PFSK-1 (cell line): ENCODE data around the gene AP1S1.

Experiments
- FOXP2 ChIP-seq: optimal IDR thresholded peaks from 2 replicates; pipeline ENCODE3; 2011; ENCODE audit warnings: borderline replicate concordance, control low read depth, inconsistent platforms; ENCODE audit not compliant: insufficient read depth; ENCODE audit errors: extremely low read length, extremely low read depth
- POLR2AphosphoS5 ChIP-seq: IDR thresholded peaks from 2 replicates; pipeline ENCODE4 v1.6.1; 2012; ENCODE audit warnings: low read depth, mild to moderate bottlenecking, control low read depth, low read length, moderate library complexity
- REST ChIP-seq, 2 experiments: IDR thresholded peaks; 2 replicates each; pipeline versions ENCODE4 v1.6.1 to v1.8.0; 2011 to 2012; ENCODE audit warnings: low read depth in 2 of 2, low read length in 2 of 2, control low read depth in 1 of 2, inconsistent platforms in 1 of 2, mild to moderate bottlenecking in 1 of 2, moderate library complexity in 1 of 2; ENCODE audit not compliant: insufficient read depth in 1 of 2
- SIN3A ChIP-seq: IDR thresholded peaks from 2 replicates; pipeline ENCODE4 v1.6.1; 2012; ENCODE audit warnings: mild to moderate bottlenecking, low read length, moderate library complexity, borderline replicate concordance; ENCODE audit not compliant: insufficient read depth
- TAF1 ChIP-seq: IDR thresholded peaks from 2 replicates; pipeline ENCODE4 v1.6.1; 2012; ENCODE audit warnings: low read length, control low read depth, borderline replicate concordance; ENCODE audit not compliant: insufficient read depth

AP1S1 gene

GRCh38 chr7:101167645-101168411 lies 13.6 kb downstream of the AP1S1 start:
- TF ChIP-seq REST (IDR thresholded peaks at IDR 0.05; ENCODE audit: insufficient read depth in 1 of 2, low read depth in 2 of 2, low read length in 2 of 2) (no peak), FOXP2 (no peak), SIN3A (0 out of 2 replicates have a peak, but pooled peaks have one; percentile 4)

DNA sequence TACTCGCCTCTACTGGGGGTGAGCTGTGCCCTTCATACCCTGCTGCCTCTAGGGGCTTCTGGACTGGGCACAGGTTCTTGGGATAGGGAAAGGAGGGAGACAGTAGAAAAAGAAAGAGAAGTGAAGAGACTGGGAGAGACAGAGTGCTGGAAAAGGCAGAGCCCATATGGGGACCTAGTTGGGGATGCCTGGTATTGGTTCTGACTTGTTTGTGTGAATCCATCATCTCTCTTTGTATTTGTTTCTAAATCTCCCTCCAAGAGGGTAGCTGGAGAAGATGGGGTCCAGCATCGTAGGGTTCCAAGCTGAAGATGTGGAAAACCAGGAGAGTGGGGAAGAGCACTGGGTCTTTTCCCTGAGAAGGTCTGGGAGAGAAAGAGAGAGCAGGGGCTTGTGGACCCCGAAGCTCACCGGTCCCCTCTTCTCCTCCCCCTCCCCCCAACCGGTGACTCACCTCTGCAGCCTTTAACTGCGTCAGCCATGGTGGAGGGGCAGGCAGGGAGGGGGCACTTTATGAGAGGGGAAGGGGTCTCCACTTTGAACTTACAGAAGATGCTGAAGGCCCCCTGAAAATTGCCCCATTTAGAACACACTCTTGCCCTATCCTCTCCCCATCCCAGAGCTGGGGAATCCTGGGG lies 14.3 kb downstream of the AP1S1 start:
- TF ChIP-seq POLR2AphosphoS5 (no peak), TAF1 (no peak), FOXP2 (no peak), SIN3A (no peak), REST (IDR thresholded peaks at IDR 0.05; ENCODE audit: insufficient read depth in 1 of 2, low read depth in 2 of 2, low read length in 2 of 2) (no peak)

DNA sequence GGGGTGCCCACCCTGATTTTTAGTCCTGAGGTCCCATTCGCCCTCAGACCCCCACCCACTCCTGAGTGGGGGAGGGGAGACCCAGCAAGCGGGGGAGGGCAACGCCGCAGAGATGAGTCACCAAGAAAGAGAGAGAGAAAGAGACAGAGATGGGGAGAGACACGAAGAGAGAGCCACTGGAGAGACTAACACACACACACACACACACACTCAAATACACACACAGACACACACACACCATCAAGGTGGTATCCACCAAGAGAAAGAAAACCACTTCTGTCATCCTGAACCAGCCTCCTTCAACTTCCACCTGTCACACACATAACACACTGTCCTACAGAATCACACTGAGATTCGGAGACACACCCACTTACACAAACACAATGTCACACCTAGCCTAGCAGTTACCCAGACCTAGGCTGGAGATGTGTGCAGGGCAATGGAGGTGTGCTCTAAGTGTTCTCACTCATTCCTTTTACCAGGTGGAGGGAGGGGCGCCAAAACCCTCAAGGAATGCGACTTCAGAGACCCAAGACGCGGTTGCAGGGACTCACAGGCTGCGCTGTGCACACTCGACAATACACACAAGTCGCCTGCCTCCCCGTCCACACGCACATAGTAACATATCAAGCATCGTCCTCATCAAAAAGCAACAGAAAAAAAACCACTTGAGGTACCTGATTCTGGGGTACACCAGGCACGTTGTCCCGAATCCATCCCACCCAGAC lies 15.0 kb downstream of the AP1S1 start:
- TF ChIP-seq POLR2AphosphoS5 (peak; percentile 14; the same call in 1 of the 2 replicates), SIN3A (no peak)

DNA sequence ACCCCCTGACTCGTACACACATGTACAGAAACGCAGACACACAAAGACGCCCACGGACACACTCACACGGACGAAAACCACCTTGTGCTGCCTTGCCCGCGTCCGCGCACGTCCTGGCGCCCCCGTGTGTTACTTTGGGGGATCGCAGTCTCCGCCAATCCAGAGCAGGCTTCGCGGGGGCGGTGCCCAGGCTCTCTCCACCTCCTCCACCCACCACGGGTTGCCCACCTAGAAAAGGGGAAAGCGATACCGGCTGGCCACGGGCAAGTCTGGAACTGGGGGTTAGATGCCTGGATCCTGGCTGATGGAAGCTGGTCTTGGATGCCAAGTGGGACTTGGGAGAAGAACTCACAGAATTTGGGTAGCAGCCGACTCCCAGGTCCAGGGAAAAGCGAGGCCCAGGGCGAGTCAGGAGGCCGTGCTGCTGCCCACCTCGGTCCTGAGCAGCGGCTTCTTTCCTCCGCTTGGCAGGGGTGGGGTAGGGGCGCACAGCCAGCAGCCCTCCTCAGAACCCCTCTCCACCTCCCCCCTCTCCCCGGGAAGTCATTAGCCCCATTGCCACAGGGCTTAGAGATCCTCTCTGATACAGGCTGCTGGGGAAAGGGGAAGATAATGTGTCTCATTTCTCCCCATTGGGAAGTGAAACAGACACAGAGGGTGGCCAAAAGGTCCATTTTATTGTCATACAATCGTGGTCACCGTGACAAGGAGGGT lies 15.7 kb downstream of the AP1S1 start:
- TF ChIP-seq POLR2AphosphoS5 (peak; percentile 58; the same call in 1 of the 2 replicates), SIN3A (peak; percentile 49; the same call in 1 of the 2 replicates), FOXP2 (no peak), REST (IDR thresholded peaks at IDR 0.05; ENCODE audit: insufficient read depth in 1 of 2, low read depth in 2 of 2, low read length in 2 of 2) (no peak), TAF1 (0 out of 2 replicates have a peak, but pooled peaks have one; percentile 58)

GRCh38 chr7:101170617-101171441 lies 16.6 kb downstream of the AP1S1 start:
- TF ChIP-seq TAF1 (no peak), SIN3A (no peak), FOXP2 (no peak), REST (IDR thresholded peaks at IDR 0.05; ENCODE audit: insufficient read depth in 1 of 2, low read depth in 2 of 2, low read length in 2 of 2) (no peak), POLR2AphosphoS5 (no peak)
